Gastroesophageal sphincter (tissue), 4 donors: ENCODE measurements around the gene ZMAT5. TPM values are rescaled to one million over a fixed set of nuclear protein-coding genes. Genes with fewer than 3 reads are reported as not detected.

Experiments used
- ATAC-seq: fragments of 150-250 bp; one replicate; pipeline ENCODE4 v1.9.1; 2016; ENCODE audit warnings: mild to moderate bottlenecking, moderate library complexity
- H3K27ac ChIP-seq, 4 donors: fragments of 200-600 bp; sonication (generic) in 3 of 4; 1 replicate in 3 of 4; 2 replicates in 1 of 4; pipeline ENCODE4 v1.5.1; 2016 to 2019
- H3K27me3 ChIP-seq: fragments of 200-600 bp; sonication (generic); one replicate; pipeline ENCODE4 v1.5.1; 2019
- H3K36me3 ChIP-seq, 2 donors: fragments of 200-600 bp; sonication (generic); one replicate each; pipeline ENCODE4 v1.5.1; 2019; ENCODE audit warnings: control low read depth in 1 of 2
- H3K4me1 ChIP-seq, 3 donors: fragments of 200-600 bp; sonication (generic); 1 replicate in 2 of 3; 2 replicates in 1 of 3; pipeline ENCODE4 v1.5.1; 2016 to 2019; ENCODE audit warnings: control low read depth in 2 of 3
- H3K4me3 ChIP-seq, 2 donors: fragments of 200-600 bp; sonication (generic); one replicate each; pipeline ENCODE4 v1.5.1; 2019; ENCODE audit warnings: mild to moderate bottlenecking in 1 of 2, moderate library complexity in 1 of 2
- H3K9me3 ChIP-seq, 3 donors: fragments of 200-600 bp; sonication (generic); one replicate each; pipeline ENCODE4 v1.5.1; 2017 to 2019; ENCODE audit warnings: control low read depth in 2 of 3
- EP300 ChIP-seq: sonication (generic); formaldehyde crosslinking; IDR thresholded peaks from one replicate; pipeline ENCODE4 v1.6.1; 2017; ENCODE audit warnings: antibody characterized with exemption, mild to moderate bottlenecking
- POLR2A ChIP-seq, 2 donors: fragments of 450-650 bp; IDR thresholded peaks; one replicate each; pipeline ENCODE4 v1.6.1; 2017; ENCODE audit warnings: antibody characterized with exemption in 2 of 2, mild to moderate bottlenecking in 2 of 2, moderate library complexity in 1 of 2
- POLR2AphosphoS5 ChIP-seq: sonication (generic); formaldehyde crosslinking; IDR thresholded peaks from one replicate; pipeline ENCODE4 v1.6.1; 2017; ENCODE audit warnings: antibody characterized with exemption
- WGBS, 2 donors: methylation state at CpG; one replicate each; pipeline ENCODE4 v1.1.5; 2018; ENCODE audit warnings: low coverage in 1 of 2; 5-methylcytosine and 5-hydroxymethylcytosine counted together
- total RNA-seq, 4 donors: library from RNA; depleted of rRNA; stranded (reverse); fragments of >200 nt; gene quantifications; one replicate each; pipeline ENCODE4 v1.1.0, GENCODE V29; 2016
- TF ChIP-seq, protein P1 (sequence below), 4 experiments: fragments of 200-600 bp in 2 of 4; fragments of 450-650 bp in 2 of 4; sonication (generic) in 1 of 4; IDR thresholded peaks; one replicate each; pipeline ENCODE4 v1.5.1; 2017 to 2019; ENCODE audit warnings: antibody characterized with exemption in 4 of 4, mild to moderate bottlenecking in 2 of 4, moderate library complexity in 2 of 4

Gene ZMAT5
- total RNA-seq, 4 donors from 2014 or later, result 10.6 to 26.5 (median 17.1) TPM

DNA sequence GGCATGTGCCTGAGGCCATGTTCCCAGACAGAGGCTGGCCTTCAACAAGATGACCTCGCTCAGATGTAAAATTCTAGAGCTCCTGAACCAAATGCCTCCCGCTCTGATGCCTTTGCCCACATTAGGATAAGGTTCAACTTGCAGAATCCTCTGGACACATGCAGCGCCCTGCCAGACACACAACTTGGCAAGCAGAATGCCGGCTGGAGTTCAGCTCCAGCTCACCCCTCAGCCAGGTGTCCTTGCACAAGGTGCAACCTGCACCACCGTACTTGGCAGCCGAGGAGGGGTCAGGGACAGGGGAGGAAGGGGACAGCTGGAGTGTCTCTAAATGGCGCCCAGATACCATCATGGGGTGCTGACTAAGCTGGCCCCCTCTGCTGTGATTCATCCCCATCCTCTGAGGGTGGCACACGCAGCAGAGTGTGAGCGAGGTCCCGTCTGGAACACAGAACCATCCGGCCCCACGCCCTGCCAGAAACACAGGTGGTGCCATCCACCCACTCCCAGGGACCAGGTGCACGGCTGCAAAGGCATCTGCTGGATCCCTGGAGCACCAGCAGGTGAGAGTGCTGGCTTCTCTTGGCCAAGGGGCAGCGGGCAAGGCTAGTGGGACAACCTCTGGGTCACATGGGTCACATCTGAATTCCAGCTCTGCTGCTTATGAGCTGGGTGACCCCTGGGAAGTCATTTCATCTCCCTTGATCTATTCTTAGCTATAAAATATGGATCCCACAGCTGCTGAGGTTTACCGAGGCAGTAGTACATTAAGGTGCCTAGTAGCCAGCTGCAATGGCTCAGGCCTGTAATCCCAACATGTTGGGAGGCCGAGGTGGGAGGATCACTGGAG, 12.8 kb downstream of the ZMAT5 start:
- TF ChIP-seq POLR2AphosphoS5 (no peak), POLR2A (IDR thresholded peaks at IDR 0.05) (no peak), EP300 (no peak)
- TF ChIP-seq, protein P1, sequence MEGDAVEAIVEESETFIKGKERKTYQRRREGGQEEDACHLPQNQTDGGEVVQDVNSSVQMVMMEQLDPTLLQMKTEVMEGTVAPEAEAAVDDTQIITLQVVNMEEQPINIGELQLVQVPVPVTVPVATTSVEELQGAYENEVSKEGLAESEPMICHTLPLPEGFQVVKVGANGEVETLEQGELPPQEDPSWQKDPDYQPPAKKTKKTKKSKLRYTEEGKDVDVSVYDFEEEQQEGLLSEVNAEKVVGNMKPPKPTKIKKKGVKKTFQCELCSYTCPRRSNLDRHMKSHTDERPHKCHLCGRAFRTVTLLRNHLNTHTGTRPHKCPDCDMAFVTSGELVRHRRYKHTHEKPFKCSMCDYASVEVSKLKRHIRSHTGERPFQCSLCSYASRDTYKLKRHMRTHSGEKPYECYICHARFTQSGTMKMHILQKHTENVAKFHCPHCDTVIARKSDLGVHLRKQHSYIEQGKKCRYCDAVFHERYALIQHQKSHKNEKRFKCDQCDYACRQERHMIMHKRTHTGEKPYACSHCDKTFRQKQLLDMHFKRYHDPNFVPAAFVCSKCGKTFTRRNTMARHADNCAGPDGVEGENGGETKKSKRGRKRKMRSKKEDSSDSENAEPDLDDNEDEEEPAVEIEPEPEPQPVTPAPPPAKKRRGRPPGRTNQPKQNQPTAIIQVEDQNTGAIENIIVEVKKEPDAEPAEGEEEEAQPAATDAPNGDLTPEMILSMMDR (IDR thresholded peaks at IDR 0.05), result no peak
- peaks cover 0 to 35% of the 10 kb centered on the region in 2 donors for H3K36me3 ChIP-seq
- no peak overlapping the region for H3K4me3 ChIP-seq
- H3K4me1 ChIP-seq, result peaks cover 0 to 4% (median 0%) of the 10 kb centered on the region in 3 donors
- H3K27me3 ChIP-seq, result no peaks in the 10 kb centered on the region
- no peaks in the 10 kb centered on the region for H3K9me3 ChIP-seq
- 89 to 93% methylated on average over 1 to 3 of the region's 16 CpGs for WGBS, 2 donors
- no peak for ATAC-seq
- no peak overlapping the region for H3K27ac ChIP-seq

DNA sequence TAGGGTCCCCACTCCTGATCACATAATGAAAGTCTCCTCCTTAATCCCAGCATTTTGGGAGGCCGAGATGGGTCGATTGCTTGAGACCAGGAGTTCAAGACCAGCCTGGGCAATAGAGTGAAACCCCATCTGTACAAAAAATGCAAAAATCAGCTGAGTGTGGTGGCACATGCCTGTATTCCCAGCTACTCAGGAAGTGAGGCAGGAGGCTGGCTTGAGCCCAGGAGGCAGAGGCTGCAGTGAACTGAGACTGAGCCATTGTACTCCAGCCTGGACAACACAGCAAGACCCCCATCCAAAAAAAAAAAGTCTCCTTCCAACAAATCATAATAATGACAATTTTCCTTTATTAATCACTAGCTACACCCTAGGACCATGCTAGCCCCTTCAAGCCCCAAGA, 15.1 kb downstream of the ZMAT5 start:
- no peak for ATAC-seq
- H3K36me3 ChIP-seq, result peaks cover 0 to 58% of the 10 kb centered on the region in 2 donors
- WGBS, 2 donors, result no CpG with 5 or more reads among the region's 2 CpGs

DNA sequence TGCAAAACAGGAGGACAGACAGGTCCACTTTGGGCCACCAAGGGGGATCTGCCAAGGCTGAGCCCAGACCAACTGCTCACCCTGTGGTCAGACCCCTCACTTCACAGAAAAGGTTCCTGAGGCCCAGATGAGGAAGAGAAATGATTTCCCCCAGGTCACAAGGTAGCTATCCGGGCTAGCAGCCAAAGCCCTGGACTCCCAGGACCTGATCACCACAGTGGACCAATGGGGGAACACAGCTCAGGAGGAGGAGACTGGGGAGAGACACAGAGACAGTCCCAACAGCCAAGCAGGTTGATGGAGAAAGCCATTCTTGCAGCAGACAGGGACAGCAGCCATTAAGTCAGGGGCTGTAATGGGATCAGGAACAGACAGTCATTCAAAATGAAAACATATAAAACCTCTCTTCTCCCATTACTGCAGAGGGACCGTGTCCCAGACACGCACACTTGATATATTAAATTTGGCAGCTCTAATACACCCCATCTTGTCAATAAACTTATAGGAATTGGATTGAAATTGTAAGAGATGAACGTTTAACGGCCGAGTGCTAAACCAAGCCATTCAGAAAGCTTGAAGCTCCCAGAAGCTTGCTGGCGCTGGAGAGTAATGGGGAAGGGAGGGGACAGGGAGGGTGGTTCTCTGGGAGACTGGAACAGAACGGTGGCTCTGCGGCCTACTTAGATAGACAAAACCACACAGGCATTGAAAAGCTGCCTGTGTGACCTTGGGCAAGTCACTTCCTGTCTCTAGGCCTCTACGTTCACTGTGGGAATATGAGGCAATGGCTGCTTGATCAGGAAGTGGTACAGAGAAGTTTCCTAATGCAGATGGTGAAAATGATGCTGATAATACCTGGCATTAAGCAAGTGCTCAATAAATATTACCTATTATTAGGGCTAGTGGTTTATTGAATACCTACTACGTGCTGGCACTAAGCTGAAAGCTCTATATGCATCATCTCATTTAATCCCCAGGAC, 16.0 kb downstream of the ZMAT5 start:
- H3K4me3 ChIP-seq, result no peak overlapping the region
- 78 to 87% methylated on average over 7 to 10 of the region's 11 CpGs for WGBS, 2 donors
- H3K27ac ChIP-seq, result no peak overlapping the region
- no peak for ATAC-seq
- no peaks in the 10 kb centered on the region for H3K4me1 ChIP-seq
- H3K36me3 ChIP-seq, result peaks cover 0 to 66% of the 10 kb centered on the region in 2 donors
- H3K27me3 ChIP-seq, result no peaks in the 10 kb centered on the region
- TF ChIP-seq, protein P1 (IDR thresholded peaks at IDR 0.05), result no peak
- TF ChIP-seq EP300, result no peak
- TF ChIP-seq POLR2AphosphoS5, result no peak
- TF ChIP-seq POLR2A (IDR thresholded peaks at IDR 0.05), result no peak
- no peaks in the 10 kb centered on the region for H3K9me3 ChIP-seq

More for the DNA sequence above, 15.1 kb downstream of the ZMAT5 start:
- Histone ChIP-seq H3K27me3 (no peaks in the 10 kb centered on the region), H3K4me3 (no peak overlapping the region), H3K9me3 (no peaks in the 10 kb centered on the region), H3K27ac (no peak overlapping the region), H3K4me1 (no peaks in the 10 kb centered on the region)
- TF ChIP-seq EP300 (no peak), POLR2A (IDR thresholded peaks at IDR 0.05) (no peak), POLR2AphosphoS5 (no peak)
- TF ChIP-seq, protein P1 (IDR thresholded peaks at IDR 0.05), result no peak

DNA sequence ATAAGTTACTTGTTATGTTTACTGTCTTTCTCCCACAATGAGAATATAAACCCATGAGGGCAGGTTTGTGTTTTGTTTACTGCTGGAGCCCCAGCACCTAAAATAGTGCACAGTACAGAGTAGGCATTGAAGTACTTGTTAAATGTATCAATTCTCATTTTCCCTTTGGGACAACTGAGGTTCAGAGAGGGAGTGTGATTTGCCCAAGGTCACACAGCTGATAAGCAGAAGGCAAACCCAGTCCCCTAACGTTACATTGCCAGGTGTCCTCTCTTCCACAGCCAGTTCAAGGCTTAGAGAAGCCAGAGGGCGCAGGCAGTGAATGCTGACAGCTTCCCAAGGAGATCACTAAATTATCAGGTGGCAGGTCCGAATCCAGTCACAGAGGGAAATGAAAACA, 16.8 kb downstream of the ZMAT5 start:
- H3K27ac ChIP-seq, result no peak overlapping the region
- TF ChIP-seq EP300 (no peak), POLR2A (IDR thresholded peaks at IDR 0.05) (no peak), POLR2AphosphoS5 (no peak)
- TF ChIP-seq, protein P1 (IDR thresholded peaks at IDR 0.05), result no peak
- H3K36me3 ChIP-seq, result peaks cover 0 to 74% of the 10 kb centered on the region in 2 donors
- WGBS, 2 donors, result 100% methylated on average over 1 of the region's 3 CpGs; no CpG with 5 or more reads in 1 of the 2 donors
- no peaks in the 10 kb centered on the region for H3K9me3 ChIP-seq
- H3K27me3 ChIP-seq, result no peaks in the 10 kb centered on the region
- H3K4me3 ChIP-seq, result no peak overlapping the region
- ATAC-seq, result no peak
- H3K4me1 ChIP-seq, result no peaks in the 10 kb centered on the region
